ENCODE data around the gene XNDC1N.
"Not testable (repeated sequence)": the region's sequence is repeated elsewhere in the genome, so short reads cannot be mapped to it uniquely, and the experiment has no call there.

Gene XNDC1N

DNA sequence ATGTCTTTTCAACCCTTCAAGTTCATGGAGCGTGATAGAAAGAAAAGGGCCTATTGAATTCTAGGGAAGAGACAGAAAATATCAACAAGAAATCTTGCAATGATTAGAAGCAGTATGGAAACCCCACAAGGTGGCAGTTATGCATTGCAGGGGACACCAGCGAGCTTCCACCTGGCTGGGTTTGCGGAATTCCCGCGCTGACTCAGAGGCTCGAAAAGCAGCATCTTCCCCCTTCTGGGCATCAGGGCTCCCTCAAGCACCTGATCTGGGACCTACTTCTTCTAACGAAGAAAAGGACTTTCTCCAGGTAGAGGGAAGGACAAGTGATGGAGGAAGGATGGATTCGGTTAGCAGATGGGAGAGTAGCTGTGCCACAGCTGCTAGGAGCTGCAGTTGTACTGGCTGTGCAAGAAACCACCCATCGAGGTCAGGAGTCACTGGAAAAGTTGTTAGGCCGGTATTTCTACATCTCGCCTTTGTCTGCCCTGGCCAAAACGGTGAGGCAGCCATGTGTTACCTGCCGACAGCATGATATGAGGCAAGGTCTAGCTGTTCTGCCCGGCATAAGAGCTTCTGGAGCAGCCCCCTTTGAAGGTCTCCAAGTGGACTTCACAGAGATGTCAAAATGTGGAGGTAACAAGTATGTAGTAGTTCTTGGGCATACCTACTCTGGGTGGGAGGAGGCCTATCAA, 39.1 kb downstream of the XNDC1N start:
- H3K4me3 ChIP-seq (ENCODE audit: low read depth in 1 of 2, low read length in 2 of 2); H3K27me3 ChIP-seq (ENCODE audit: control insufficient read depth in 1 of 2, insufficient read depth in 2 of 2, low read length in 2 of 2); H3K4me1 ChIP-seq (ENCODE audit: insufficient read depth, low read length); H3K27ac ChIP-seq (ENCODE audit: low read depth, low read length); H3K9ac ChIP-seq (ENCODE audit: low read length); H3K9me3 ChIP-seq (ENCODE audit: low read length); H3K36me3 ChIP-seq (ENCODE audit: insufficient read depth, low read length): not testable (repeated sequence)

DNA sequence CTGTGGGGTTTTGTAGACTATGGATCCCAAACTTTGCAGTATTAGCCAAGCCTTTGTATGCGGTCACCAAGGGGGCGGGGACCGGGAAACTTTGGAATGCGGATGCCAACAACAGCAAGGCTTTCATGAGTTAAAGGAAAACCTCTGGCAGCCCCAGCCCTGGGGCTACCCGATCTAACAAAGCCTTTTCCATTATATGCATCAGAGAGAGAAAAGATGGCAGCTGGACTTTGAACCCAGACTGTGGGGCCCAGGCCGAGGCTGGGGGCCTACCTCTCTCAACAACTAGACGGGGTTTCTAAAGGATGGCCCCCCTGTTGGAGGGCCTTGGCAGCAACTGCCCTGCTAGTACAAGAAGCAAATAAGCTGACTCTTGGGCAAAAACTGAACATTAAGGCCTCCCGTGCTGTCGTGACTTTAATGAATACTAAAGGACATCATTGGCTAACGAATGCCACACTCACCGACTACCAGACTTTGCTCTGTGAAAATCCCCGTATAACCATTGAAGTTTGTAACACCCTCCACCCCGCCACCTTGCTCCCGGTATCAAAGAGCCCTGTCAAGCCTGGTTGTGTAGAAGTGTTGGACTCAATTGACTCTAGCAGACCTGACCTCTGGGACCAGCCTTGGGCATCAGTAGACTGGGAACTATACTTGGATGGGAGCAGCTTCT, 39.9 kb downstream of the XNDC1N start:
- not testable (repeated sequence) for H3K9ac ChIP-seq (ENCODE audit: low read length); H3K36me3 ChIP-seq (ENCODE audit: insufficient read depth, low read length); H3K27ac ChIP-seq (ENCODE audit: low read depth, low read length); H3K9me3 ChIP-seq (ENCODE audit: low read length); H3K27me3 ChIP-seq (ENCODE audit: control insufficient read depth in 1 of 2, insufficient read depth in 2 of 2, low read length in 2 of 2); H3K4me1 ChIP-seq (ENCODE audit: insufficient read depth, low read length); H3K4me3 ChIP-seq (ENCODE audit: low read depth in 1 of 2, low read length in 2 of 2)

DNA sequence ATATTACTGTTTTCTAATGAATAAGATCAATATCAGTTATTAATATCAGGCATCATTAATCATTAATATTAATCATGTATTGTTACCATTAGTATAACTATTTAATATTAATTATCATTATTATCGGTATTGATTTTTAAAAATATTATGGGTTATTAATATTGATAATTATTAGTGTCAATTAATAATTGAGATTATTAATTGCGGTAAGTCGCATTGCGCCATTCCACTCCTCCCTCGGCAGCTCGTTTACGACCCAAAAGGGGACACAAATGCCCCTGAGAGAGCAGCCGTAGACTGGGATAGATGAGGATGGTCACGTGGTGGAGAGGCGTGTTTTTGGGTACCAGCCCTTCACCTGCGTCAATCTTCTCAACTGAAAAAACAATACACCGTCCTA, 42.6 kb downstream of the XNDC1N start:
- H3K27me3 ChIP-seq (ENCODE audit: control insufficient read depth in 1 of 2, insufficient read depth in 2 of 2, low read length in 2 of 2); H3K9me3 ChIP-seq (ENCODE audit: low read length); H3K27ac ChIP-seq (ENCODE audit: low read depth, low read length): not testable (repeated sequence)

More for the DNA sequence above, 42.6 kb downstream of the XNDC1N start:
- H3K4me3 ChIP-seq (ENCODE audit: low read depth in 1 of 2, low read length in 2 of 2); H3K9ac ChIP-seq (ENCODE audit: low read length); H3K36me3 ChIP-seq (ENCODE audit: insufficient read depth, low read length); H3K4me1 ChIP-seq (ENCODE audit: insufficient read depth, low read length): not testable (repeated sequence)
